Activated CD8-positive, alpha-beta T cell treated with anti-CD3 and anti-CD28 coated beads, Interleukin-2, amount 10 ng/mL, durations not matched to agents 7 days and 5 days (primary cell): Measurements from ENCODE around the gene CLSTN1. TPM values are rescaled to one million over a fixed set of nuclear protein-coding genes. Genes with fewer than 3 reads are reported as not detected.
"Not testable (repeated sequence)": the region's sequence is repeated elsewhere in the genome, so short reads cannot be mapped to it uniquely, and the experiment has no call there.

ENCODE experiments used
- ATAC-seq: fragments of 150-1000 bp; cut with Tn5 transposase; one replicate; pipeline ENCODE4 v1.10.0; 2021; ENCODE audit warnings: moderate library complexity
- CTCF ChIA-PET: fragments of 350-600 bp; sonication (Branson Sonifier 250); formaldehyde crosslinking; loops from one replicate; lab custom pipeline; 2021; ENCODE audit warnings: antibody characterized with exemption; lab: Charles Lee
- POLR2A ChIA-PET: fragments of 350-600 bp; sonication (Branson Sonifier 250); formaldehyde crosslinking; loops from one replicate; lab custom pipeline; 2021; ENCODE audit warnings: antibody characterized with exemption; lab: Charles Lee
- DNase-seq: peaks from one replicate; pipeline ENCODE4 v3.0.0-alpha.2; 2020
- H3K27ac Mint-ChIP-seq: one replicate; pipeline ENCODE4 v1.8.0; 2021; ENCODE audit warnings: mild to moderate bottlenecking, mixed read lengths
- H3K27me3 Mint-ChIP-seq: one replicate; pipeline ENCODE4 v1.8.0; 2021; ENCODE audit warnings: low read depth, mixed read lengths
- H3K36me3 Mint-ChIP-seq: one replicate; pipeline ENCODE4 v1.8.0; 2021; ENCODE audit warnings: low read depth, mixed read lengths
- H3K4me1 Mint-ChIP-seq: one replicate; pipeline ENCODE4 v1.8.0; 2021; ENCODE audit warnings: low read depth, mixed read lengths
- H3K4me3 Mint-ChIP-seq: one replicate; pipeline ENCODE4 v1.8.0; 2021; ENCODE audit warnings: mild to moderate bottlenecking, mixed read lengths
- H3K9me3 Mint-ChIP-seq: one replicate; pipeline ENCODE4 v1.8.0; 2022; ENCODE audit warnings: mixed read lengths; ENCODE audit not compliant: insufficient read depth
- total RNA-seq, 2 experiments: library from RNA; stranded (reverse); gene quantifications; one replicate each; pipeline ENCODE4 v1.2.3, GENCODE V29; 2021

CLSTN1 gene
- total RNA-seq, 2 experiments from 2014 or later = 91.1 to 96.8 TPM

DNA sequence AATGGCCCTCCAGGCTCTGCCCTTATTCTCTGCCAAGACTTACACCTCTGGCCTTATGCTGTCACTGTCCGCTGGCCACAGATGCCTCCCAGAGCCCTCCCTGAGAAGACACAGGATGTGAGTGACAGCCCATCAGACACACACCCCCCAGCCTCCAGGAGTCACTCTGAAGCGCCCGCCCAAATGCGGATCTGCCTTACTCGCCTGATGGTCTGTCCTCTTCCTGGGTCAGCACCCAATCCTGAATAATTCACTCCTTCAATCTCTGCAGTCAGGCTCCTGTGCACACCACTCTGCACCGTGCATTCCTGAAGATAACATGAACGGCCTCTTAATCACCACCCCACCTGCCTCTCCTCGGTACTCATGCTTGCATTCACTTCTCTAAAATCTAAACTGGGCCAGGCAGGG lies 14.7 kb downstream of the CLSTN1 start:
- Mint-ChIP-seq H3K27me3 (no peaks in the 10 kb centered on the region), H3K36me3 (peaks cover 16% of the 10 kb centered on the region), H3K27ac (peak overlapping the region; percentile 60), H3K4me3 (no peak overlapping the region), H3K4me1 (peaks cover 37% of the 10 kb centered on the region), H3K9me3 (no peaks in the 10 kb centered on the region)
- ChIA-PET CTCF (interaction anchor here (1.4 to 3.1 kb wide), 2 partner anchors 24 to 60 kb away, joined by 3 to 9 read pairs; no protein-coding TSS in a partner anchor), POLR2A (no interaction called here)
- no peak for DNase-seq
- ATAC-seq = no peak

DNA sequence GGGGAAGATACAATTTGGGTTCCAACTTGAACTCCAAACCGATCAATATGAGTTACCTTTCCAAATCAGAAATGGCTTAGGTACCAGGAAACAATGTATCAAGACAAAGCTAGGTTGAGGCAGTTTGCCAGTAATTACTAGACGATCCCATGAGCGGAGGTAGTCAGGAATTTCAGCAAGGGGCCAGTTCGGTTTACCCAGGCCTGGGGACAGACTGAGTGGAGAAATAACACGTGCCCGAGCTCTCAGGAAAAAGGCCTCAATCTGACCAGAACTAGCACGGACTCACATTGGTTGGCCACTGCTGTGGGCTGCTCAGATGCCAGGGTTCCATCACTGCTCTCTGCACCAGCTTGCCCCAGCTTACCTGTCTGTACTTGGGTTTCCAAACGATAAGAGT lies 15.3 kb downstream of the CLSTN1 start:
- CTCF ChIA-PET = interaction anchor here (3.1 kb wide), 1 partner anchor 24 kb away, joined by 9 read pairs; no protein-coding TSS in a partner anchor
- H3K9me3 Mint-ChIP-seq = no peaks in the 10 kb centered on the region
- H3K4me3 Mint-ChIP-seq = no peak overlapping the region
- no peak for DNase-seq
- ATAC-seq = no peak
- H3K4me1 Mint-ChIP-seq = peaks cover 37% of the 10 kb centered on the region
- no peaks in the 10 kb centered on the region for H3K27me3 Mint-ChIP-seq
- POLR2A ChIA-PET = no interaction called here
- H3K27ac Mint-ChIP-seq = no peak overlapping the region
- peaks cover 16% of the 10 kb centered on the region for H3K36me3 Mint-ChIP-seq

DNA sequence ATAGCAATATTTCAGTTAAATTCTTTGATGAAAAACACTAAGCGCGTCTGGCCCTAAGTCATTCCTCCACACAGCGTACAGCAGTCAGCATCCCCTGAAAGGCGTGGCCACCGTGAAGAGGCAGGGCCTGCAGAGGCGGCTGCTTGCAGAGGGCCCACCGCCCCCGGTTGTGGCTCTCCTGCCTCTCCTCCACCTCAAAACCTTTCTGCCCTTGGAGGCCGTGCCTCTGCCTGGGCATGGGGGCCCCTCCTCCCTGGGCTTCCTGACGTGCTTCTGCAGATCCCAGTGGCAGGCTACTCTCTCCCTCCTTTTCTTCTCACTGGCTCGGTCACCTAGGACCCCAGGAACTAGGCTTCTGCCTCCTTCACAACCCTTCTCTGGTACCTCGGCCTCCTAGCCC lies 16.2 kb downstream of the CLSTN1 start:
- Mint-ChIP-seq H3K27ac (no peak overlapping the region), H3K4me3 (no peak overlapping the region), H3K4me1 (peaks cover 43% of the 10 kb centered on the region), H3K36me3 (peaks cover 16% of the 10 kb centered on the region), H3K9me3 (no peaks in the 10 kb centered on the region), H3K27me3 (no peaks in the 10 kb centered on the region)
- no peak for ATAC-seq
- CTCF ChIA-PET = interaction anchor here (3.1 kb wide), 1 partner anchor 23 kb away, joined by 9 read pairs; no protein-coding TSS in a partner anchor
- DNase-seq = no peak
- POLR2A ChIA-PET = no interaction called here

DNA sequence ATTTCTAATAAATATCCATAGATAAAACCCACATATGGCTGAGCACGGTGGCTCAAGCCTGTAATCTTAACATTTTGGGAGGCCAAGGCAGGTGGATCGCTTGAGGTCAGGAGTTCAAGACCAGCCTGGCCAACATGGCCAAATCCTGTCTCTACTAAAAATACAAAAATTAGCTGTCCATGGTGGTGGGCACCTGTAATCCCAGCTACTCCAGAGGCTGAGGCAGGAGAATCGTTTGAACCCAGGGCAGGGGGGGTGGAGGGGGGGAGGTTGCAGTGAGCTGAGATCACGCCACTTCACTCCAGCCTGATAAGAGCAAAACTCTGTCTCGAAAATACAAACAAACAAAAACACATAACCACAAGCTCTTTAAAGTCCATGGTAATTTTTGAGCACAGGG lies 17.8 kb downstream of the CLSTN1 start:
- ATAC-seq, H3K27ac Mint-ChIP-seq, H3K4me3 Mint-ChIP-seq, DNase-seq, H3K27me3 Mint-ChIP-seq, H3K9me3 Mint-ChIP-seq, POLR2A ChIA-PET: not testable (repeated sequence)
- Mint-ChIP-seq H3K36me3 (peaks cover 27% of the 10 kb centered on the region), H3K4me1 (peaks cover 57% of the 10 kb centered on the region)
- CTCF ChIA-PET = interaction anchor here (0.8 kb wide), 1 partner anchor 21 kb away, joined by 5 read pairs; no protein-coding TSS in a partner anchor

DNA sequence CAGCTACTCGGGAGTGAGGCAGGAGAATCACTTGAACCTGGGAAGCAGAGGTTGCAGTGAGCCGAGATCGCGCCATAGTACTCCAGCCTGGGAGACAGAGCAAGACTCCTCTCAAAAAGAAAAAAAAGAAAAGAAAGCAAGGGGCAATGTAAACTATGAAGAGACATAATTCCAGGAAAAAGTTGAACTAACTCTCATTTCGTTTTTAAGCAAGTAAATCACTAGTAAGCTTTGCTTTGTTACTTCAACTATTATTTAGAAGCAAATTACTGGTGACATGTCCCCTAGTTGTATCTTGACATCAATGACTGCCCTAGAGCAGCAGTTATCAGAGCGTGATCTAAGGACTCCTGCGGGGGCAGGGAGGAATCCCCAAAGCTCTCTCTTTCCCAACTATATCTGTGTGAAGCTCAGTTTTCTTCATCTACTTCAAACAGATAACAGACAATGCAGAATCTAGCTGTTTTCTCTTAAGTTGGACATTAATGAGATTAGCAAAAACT lies 18.7 kb downstream of the CLSTN1 start:
- H3K4me1 Mint-ChIP-seq = peaks cover 58% of the 10 kb centered on the region
- POLR2A ChIA-PET = no interaction called here

DNA sequence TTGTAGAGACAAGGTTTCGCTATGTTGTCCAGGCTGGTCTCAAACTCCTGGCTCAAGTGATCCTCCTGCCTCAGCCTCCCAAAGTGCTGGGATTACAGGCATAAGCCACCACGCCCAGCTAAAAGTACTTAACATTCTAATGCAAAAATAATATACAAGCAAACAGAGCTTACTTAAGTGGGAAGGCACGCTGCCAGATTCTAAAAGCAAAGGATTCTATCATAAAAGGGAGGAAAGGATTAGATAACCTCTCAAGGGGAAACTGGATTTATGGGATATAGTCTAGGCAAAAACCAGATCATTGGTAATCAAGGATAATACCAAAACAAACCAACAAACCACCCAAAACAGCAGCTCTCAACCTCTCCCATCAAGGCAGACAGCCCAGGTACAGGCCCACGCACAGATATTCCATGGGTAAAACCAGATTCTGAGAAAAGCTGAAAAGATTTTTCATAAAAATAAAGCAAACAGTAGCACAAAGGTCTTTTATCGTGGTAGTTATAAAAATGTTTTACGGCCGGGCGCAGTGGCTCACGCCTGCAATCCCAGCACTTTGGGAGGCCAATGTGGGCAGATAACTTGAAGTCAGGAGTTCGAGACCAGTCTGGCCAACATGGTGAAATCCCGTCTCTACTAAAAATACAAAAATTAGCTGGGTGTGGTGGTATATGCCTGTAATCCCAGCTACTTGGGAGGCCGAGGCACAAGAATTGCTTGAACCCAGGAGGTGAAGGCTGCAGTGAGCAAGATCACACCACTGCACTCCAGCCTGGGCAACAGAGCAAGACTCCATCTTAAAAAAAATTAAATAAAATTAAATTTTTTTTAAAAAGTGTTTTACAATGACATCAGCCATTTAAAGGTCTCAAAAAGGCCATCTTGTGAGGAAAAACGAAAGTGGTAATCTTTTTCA lies 20.5 kb downstream of the CLSTN1 start:
- Mint-ChIP-seq H3K4me1 (peaks cover 60% of the 10 kb centered on the region), H3K36me3 (peaks cover 25% of the 10 kb centered on the region)
- ChIA-PET POLR2A (interaction anchor here (1.1 kb wide), 1 partner anchor 16 kb away, joined by 3 read pairs; no protein-coding TSS in a partner anchor), CTCF (interaction anchor here (0.6 to 3.0 kb wide), 3 partner anchors 10 to 77 kb away, joined by 3 to 23 read pairs (median 3); no protein-coding TSS in a partner anchor)
- DNase-seq, H3K27ac Mint-ChIP-seq, H3K4me3 Mint-ChIP-seq, H3K27me3 Mint-ChIP-seq, H3K9me3 Mint-ChIP-seq, ATAC-seq: not testable (repeated sequence)

More for the DNA sequence above, 18.7 kb downstream of the CLSTN1 start:
- CTCF ChIA-PET = interaction anchor here (1.1 to 1.2 kb wide), 2 partner anchors 15 to 20 kb away, joined by 3 read pairs; no protein-coding TSS in a partner anchor
- no peaks in the 10 kb centered on the region for H3K27me3 Mint-ChIP-seq
- no peak overlapping the region for H3K4me3 Mint-ChIP-seq
- H3K36me3 Mint-ChIP-seq = peaks cover 29% of the 10 kb centered on the region
- H3K9me3 Mint-ChIP-seq = no peaks in the 10 kb centered on the region
- no peak for DNase-seq
- H3K27ac Mint-ChIP-seq = no peak overlapping the region
- no peak for ATAC-seq

DNA sequence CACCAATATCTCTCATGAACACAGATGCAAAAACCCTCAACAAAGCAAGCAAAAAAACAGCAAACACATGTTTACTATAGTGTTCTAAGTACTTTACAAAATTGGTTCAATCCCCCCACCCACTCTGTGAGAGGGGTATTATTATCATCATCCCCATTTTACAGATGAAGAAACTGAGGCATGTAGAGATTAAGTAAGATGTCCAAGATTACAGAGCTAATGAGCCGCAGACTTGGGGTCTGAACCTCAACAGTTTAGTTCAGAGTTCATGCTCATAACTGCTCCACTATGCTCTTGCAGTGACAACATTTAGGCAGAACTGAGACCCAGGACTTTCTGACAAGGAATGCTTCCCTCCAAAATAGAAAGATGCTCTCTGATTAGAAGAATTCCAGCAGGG lies 21.9 kb downstream of the CLSTN1 start:
- no peaks in the 10 kb centered on the region for H3K9me3 Mint-ChIP-seq
- ChIA-PET CTCF (interaction anchor here (0.8 to 3.0 kb wide), 2 partner anchors 17 to 66 kb away, joined by 3 to 23 read pairs; no protein-coding TSS in a partner anchor), POLR2A (no interaction called here)
- H3K27ac Mint-ChIP-seq = peak overlapping the region; percentile 43
- H3K4me3 Mint-ChIP-seq = no peak overlapping the region
- DNase-seq (no peak), ATAC-seq (no peak)
- H3K36me3 Mint-ChIP-seq = peaks cover 26% of the 10 kb centered on the region
- peaks cover 64% of the 10 kb centered on the region for H3K4me1 Mint-ChIP-seq
- no peaks in the 10 kb centered on the region for H3K27me3 Mint-ChIP-seq

DNA sequence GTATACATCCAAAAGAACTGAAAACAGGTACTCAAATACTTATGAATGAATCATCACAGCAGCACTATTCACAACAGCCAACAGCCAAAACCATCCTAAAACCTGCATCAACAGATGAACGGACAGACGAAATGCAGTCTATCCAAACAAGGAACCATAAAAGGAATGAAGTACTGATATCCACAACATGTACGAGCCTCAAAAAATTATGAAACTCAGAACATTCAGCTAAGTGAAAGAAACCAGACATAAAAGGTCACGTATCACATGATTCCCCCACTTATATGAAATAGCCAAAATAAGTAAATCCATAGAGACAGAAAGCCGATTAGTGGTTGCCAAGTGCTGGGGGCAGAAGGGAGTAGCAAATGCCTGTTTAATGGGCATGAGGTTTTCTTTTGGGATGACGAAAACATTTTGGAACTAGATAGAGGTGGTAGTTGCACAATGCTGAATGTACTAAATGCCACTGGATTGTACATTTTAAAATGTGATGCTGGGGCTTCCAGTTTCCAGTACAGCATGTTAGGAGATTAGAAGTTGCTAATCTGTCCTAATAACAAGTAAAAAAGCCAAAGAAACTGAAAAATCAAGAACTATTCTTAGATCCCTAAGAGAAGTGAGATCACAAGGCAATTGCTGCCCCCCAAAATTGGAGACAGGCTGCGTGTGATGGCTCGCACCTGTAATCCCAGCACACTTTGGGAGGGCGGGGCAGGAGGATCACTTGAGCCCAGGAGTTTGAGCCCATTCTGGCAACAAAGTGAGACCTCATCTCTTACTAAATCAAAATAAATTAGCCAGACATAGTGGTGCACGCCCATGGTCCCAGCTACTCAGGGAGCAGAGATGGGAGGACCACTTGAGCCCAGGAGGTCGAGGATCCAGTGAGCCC lies 25.3 kb downstream of the CLSTN1 start:
- Mint-ChIP-seq H3K4me1 (peaks cover 68% of the 10 kb centered on the region), H3K9me3 (no peaks in the 10 kb centered on the region), H3K36me3 (peaks cover 28% of the 10 kb centered on the region), H3K4me3 (peak overlapping the region; percentile 25), H3K27me3 (no peaks in the 10 kb centered on the region), H3K27ac (peak overlapping the region; percentile 63)
- no peak for DNase-seq
- ATAC-seq = no peak
- ChIA-PET CTCF (interaction anchor here (1.7 to 2.1 kb wide), 2 partner anchors 9 to 13 kb away, joined by 5 to 9 read pairs; no protein-coding TSS in a partner anchor), POLR2A (interaction anchor here (1.1 kb wide), 1 partner anchor 19 kb away, joined by 3 read pairs; no protein-coding TSS in a partner anchor)

DNA sequence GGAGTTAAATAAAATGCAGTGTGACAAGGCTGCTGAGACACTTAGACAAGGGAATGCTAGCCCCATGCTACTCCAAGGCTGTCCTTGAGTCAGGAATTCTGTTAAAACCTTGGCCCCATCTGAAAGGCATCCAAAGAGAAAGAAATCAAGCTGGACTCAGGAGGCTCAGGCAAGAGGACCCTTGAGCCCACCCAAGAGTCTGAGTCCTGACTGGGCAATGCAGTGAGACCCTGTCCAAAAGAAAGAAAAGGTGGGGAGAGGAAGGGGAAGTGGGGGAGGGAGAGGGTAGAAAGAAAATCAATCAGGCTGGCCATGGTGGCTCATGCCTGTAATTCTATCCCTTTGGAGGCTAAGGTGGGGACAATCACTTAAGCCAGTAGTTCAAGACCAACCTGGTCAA lies 26.7 kb downstream of the CLSTN1 start:
- Mint-ChIP-seq H3K36me3 (peaks cover 27% of the 10 kb centered on the region), H3K4me3 (no peak overlapping the region), H3K9me3 (no peaks in the 10 kb centered on the region), H3K4me1 (peaks cover 62% of the 10 kb centered on the region), H3K27me3 (no peaks in the 10 kb centered on the region), H3K27ac (peak overlapping the region; percentile 56)
- ChIA-PET CTCF (interaction anchor here (0.9 to 2.1 kb wide), 2 partner anchors 11 to 12 kb away, joined by 3 to 9 read pairs; no protein-coding TSS in a partner anchor), POLR2A (interaction anchor here (0.9 kb wide), 1 partner anchor 49 kb away, joined by 3 read pairs; no protein-coding TSS in a partner anchor)
- ATAC-seq (no peak), DNase-seq (no peak)

DNA sequence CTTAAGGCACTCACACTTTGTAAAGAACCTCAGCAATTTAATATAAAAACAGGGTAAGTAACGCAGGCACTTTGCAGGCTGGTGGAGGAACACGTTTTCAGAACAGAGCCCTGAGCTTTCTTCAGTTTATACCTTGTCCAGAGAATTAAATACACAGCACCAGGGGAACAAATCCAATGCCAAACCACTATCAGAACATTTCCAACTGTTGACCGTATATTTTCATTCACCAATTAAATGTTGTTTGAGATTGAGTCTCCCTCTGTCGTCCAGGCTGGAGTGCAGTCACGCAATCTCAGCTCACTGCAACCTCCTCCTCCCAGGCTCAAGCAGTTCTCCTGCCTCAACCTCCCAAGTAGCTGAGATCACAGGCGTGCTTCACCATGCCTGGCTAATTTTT lies 29.7 kb downstream of the CLSTN1 start:
- no peak for ATAC-seq
- ChIA-PET POLR2A (interaction anchor here (0.8 kb wide), 1 partner anchor 23 kb away, joined by 3 read pairs; no protein-coding TSS in a partner anchor), CTCF (interaction anchor here (2.3 kb wide), 1 partner anchor 10 kb away, joined by 13 read pairs; no protein-coding TSS in a partner anchor)
- no peak for DNase-seq
- H3K4me3 Mint-ChIP-seq = no peak overlapping the region
- no peak overlapping the region for H3K27ac Mint-ChIP-seq
- H3K4me1 Mint-ChIP-seq = peaks cover 50% of the 10 kb centered on the region
- no peaks in the 10 kb centered on the region for H3K27me3 Mint-ChIP-seq
- peaks cover 28% of the 10 kb centered on the region for H3K36me3 Mint-ChIP-seq
- H3K9me3 Mint-ChIP-seq = no peaks in the 10 kb centered on the region
